Activated naive CD4-positive, alpha-beta T cell (primary cell): ENCODE measurements around the gene RSPH10B.
"Not testable (repeated sequence)": the region's sequence is repeated elsewhere in the genome, so short reads cannot be mapped to it uniquely, and the experiment has no call there.

Source experiments
- DNase-seq, 4 experiments: peaks; one replicate each; lab custom pipeline; 2025; lab: John Stamatoyannopoulos, UW

The RSPH10B gene

GRCh38 chr7:5926263-5926870 lies 44.1 kb downstream of the RSPH10B start:
- DNase-seq: not testable (repeated sequence)

- not testable (repeated sequence) for DNase-seq
Measured at GRCh38 chr7:5924630-5925029, 45.9 kb downstream of the RSPH10B start.

- DNase-seq: not testable (repeated sequence)
Measured at GRCh38 chr7:5924180-5924579, 46.3 kb downstream of the RSPH10B start.

- DNase-seq: not testable (repeated sequence)
Measured at GRCh38 chr7:5916529-5916928, 54.0 kb downstream of the RSPH10B start.

- DNase-seq: not testable (repeated sequence)
Measured at GRCh38 chr7:5908835-5909234, 61.7 kb downstream of the RSPH10B start.

GRCh38 chr7:5904726-5905125 lies 65.8 kb downstream of the RSPH10B start:
- DNase-seq: not testable (repeated sequence)

- DNase-seq: not testable (repeated sequence)
Measured at GRCh38 chr7:5903002-5903401, 67.5 kb downstream of the RSPH10B start.

- DNase-seq: peak in 3 of 4 experiments; percentile 25 to 63 (median 26)
Measured at GRCh38 chr7:5898480-5899224, 71.8 kb downstream of the RSPH10B start, which contains the start of gene CCZ1. TSS of gene CCZ1 (plus strand) at chr7:5898733. CDS start at chr7:5898800, 67 bp downstream.

- DNase-seq: not testable (repeated sequence)
Measured at GRCh38 chr7:5897369-5897919, 73.0 kb downstream of the RSPH10B start.

GRCh38 chr7:5892498-5892897 lies 78.0 kb downstream of the RSPH10B start:
- no peak for DNase-seq

- not testable (repeated sequence) for DNase-seq
Measured at GRCh38 chr7:5890244-5890643, 80.2 kb downstream of the RSPH10B start.

GRCh38 chr7:5888021-5888420 lies 82.5 kb downstream of the RSPH10B start:
- not testable (repeated sequence) for DNase-seq

- DNase-seq: not testable (repeated sequence)
Measured at GRCh38 chr7:5884431-5884830, 86.1 kb downstream of the RSPH10B start.

- DNase-seq: not testable (repeated sequence)
Measured at GRCh38 chr7:5880106-5880505, 90.4 kb downstream of the RSPH10B start.

- not testable (repeated sequence) for DNase-seq
Measured at GRCh38 chr7:5879591-5879990, 90.9 kb downstream of the RSPH10B start.
